Measurements from ENCODE around the gene BAX.

GRCh38 chr19:48946463-48947257 is 8.0 kb upstream of the BAX start:
- TF ChIP-seq CTCF (conservative IDR thresholded peaks at IDR 0.05; ENCODE audit: low read depth, low read length) (no peak), EZH2 (IDR thresholded peaks at IDR 0.05; ENCODE audit: borderline replicate concordance, low read depth, low read length, poor library complexity, severe bottlenecking) (no peak)

Measured in A673 (cell line).